IPS-20b (cell line): ENCODE results near the gene C6orf120.

Experiments used
- H3K27ac ChIP-seq: one replicate; pipeline ENCODE4 v1.5.1; 2013; ENCODE audit warnings: low read length
- H3K27me3 ChIP-seq: 2 replicates; pipeline ENCODE4 v1.6.1; 2013; ENCODE audit warnings: mild to moderate bottlenecking, low read length, inconsistent platforms; ENCODE audit not compliant: insufficient read depth
- H3K36me3 ChIP-seq: 2 replicates; pipeline ENCODE4 v1.6.1; 2013; ENCODE audit warnings: low read depth, mild to moderate bottlenecking, inconsistent platforms, low read length, moderate library complexity; ENCODE audit not compliant: insufficient read depth
- H3K4me1 ChIP-seq: 2 replicates; pipeline ENCODE4 v1.6.1; 2013; ENCODE audit warnings: mild to moderate bottlenecking, control low read depth, inconsistent platforms, low read length, moderate library complexity; ENCODE audit not compliant: insufficient read depth
- H3K4me3 ChIP-seq: 2 replicates; pipeline ENCODE4 v1.5.1; 2013; ENCODE audit warnings: mild to moderate bottlenecking, low read length, inconsistent platforms
- H3K9ac ChIP-seq: 2 replicates; pipeline ENCODE4 v1.6.1; 2013; ENCODE audit warnings: low read depth, mild to moderate bottlenecking, inconsistent platforms, low read length, moderate library complexity
- H3K9me3 ChIP-seq: 2 replicates; pipeline ENCODE4 v1.6.1; 2013; ENCODE audit warnings: mild to moderate bottlenecking, low read depth, low read length, inconsistent platforms; ENCODE audit not compliant: insufficient read depth

Gene C6orf120

DNA sequence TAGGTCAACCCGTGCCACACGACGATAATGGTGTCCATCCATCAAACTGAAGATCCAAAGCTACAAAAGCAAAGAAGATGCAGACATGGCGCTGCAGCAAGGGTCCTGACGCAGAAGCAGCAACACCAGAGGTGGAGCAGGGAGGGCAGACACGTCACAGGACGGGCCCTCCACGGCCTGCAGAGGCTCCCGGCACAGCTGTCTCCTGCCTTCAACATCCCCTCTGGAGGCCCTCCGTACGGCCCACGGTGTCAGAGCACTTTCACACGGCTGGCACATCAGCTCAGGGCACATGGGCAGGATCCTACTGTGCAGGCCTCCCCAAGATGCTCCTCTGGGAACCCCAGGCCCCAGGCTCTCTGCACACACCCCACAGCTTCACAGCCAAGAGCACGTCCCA lies 37.7 kb upstream of the C6orf120 start:
- Histone ChIP-seq H3K36me3 (peaks cover 88% of the 10 kb centered on the region), H3K27ac (no peak overlapping the region), H3K9ac (no peak overlapping the region), H3K9me3 (no peaks in the 10 kb centered on the region), H3K27me3 (no peaks in the 10 kb centered on the region), H3K4me3 (no peak overlapping the region), H3K4me1 (peaks cover 3% of the 10 kb centered on the region; the same call in 1 of the 2 replicates)

DNA sequence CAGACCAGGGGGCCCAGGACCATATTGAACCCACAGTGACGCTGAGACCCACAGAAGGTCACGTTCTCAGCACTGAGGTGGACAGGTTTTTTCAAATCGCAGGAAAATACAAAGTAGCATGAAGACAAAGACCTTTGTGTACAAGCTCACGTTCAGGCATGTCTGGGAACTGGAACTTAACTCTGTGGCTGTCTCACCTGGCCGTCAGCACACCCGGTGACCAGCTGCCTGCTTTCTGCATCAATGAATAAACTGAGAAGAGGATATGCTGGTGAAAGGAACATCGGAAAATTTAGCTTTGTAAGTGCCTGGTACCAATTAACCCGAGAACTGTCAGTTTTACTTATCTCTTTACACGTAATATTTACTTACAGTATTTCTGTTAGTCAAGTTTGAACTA lies 36.6 kb upstream of the C6orf120 start:
- H3K27me3 ChIP-seq = no peaks in the 10 kb centered on the region
- peaks cover 88% of the 10 kb centered on the region for H3K36me3 ChIP-seq
- no peak overlapping the region for H3K27ac ChIP-seq
- H3K9ac ChIP-seq = no peak overlapping the region
- H3K4me1 ChIP-seq = peaks cover 3% of the 10 kb centered on the region; the same call in 1 of the 2 replicates
- H3K9me3 ChIP-seq = no peaks in the 10 kb centered on the region
- no peak overlapping the region for H3K4me3 ChIP-seq

DNA sequence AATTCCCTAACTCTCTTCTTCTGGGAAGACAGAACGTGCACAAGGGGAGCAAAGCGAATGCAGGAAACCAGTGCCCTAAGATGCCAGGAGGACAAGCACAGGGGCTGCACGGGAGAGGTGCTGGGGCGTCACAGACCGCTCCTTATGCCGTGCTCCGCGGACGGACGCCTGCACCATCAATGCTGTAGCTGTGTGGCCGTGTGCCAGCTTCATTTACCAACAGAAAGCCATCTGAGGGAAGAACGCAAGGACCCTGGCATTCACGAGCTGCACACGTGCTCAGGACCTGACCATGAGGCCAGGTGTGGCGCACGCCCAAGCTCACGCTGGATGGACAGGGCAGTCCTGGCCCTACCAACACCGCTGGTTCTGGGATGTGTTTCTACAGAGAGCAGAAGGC lies 35.5 kb upstream of the C6orf120 start:
- H3K27me3 ChIP-seq = no peaks in the 10 kb centered on the region
- H3K4me3 ChIP-seq = no peak overlapping the region
- peaks cover 3% of the 10 kb centered on the region; the same call in 1 of the 2 replicates for H3K4me1 ChIP-seq
- no peak overlapping the region for H3K9ac ChIP-seq
- H3K27ac ChIP-seq = no peak overlapping the region
- no peaks in the 10 kb centered on the region for H3K9me3 ChIP-seq
- peaks cover 91% of the 10 kb centered on the region for H3K36me3 ChIP-seq

DNA sequence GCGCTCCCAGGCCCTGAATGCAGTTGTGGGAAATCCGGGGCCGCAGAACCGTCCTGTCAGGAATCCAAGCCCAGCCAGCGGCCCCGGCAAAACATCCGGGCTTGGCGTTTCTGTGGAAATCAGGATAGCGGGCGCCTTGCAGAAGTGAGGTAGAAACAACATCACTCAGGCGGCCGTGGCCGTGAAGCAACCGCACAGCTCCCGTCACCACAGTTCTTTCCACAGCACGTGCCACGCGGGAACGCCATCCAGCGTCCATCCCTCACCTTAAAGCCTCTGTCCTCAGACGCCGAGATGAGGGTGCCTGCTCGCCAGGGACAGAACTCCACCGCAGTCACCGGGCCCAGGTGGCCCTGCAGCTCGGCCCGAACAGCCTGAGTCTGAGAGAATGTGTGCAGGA lies 34.2 kb upstream of the C6orf120 start:
- H3K4me1 ChIP-seq = peaks cover 3% of the 10 kb centered on the region; the same call in 1 of the 2 replicates
- H3K4me3 ChIP-seq = no peak overlapping the region
- H3K36me3 ChIP-seq = peaks cover 93% of the 10 kb centered on the region
- H3K27ac ChIP-seq = no peak overlapping the region
- H3K9ac ChIP-seq = no peak overlapping the region
- no peaks in the 10 kb centered on the region for H3K27me3 ChIP-seq
- H3K9me3 ChIP-seq = no peaks in the 10 kb centered on the region

DNA sequence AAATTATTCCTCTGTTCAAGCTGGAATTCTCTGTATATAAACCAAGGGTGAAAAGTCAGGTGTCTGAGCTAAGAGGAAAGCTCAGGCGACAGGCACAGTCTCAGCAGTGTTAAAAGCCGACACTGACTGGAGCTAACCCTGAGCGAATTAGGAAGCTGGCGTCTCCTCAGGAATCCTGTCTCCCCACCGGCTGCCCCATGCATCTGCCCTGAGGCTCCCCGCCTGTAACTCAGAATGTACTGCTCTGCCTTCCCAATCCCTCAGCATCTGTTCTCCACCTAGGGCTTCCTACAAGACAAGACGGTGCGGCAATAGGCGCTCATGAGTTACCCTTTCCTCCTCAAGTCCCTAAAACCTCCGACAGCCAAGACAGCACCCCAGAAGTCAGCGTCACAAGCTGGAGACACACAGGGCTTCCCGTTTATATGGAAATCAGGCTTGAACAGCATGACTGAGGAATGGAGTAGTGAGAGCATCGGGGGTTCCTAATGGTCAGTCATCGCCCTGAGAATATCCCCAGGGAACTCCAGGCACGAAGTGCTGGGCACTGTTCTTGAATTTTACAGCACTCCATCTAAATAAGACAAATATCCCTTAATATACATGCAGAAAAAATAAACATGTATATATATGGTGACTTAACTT lies 33.6 kb upstream of the C6orf120 start:
- no peaks in the 10 kb centered on the region for H3K27me3 ChIP-seq
- no peak overlapping the region for H3K9ac ChIP-seq
- peaks cover 3% of the 10 kb centered on the region; the same call in 1 of the 2 replicates for H3K4me1 ChIP-seq
- H3K36me3 ChIP-seq = peaks cover 92% of the 10 kb centered on the region
- H3K9me3 ChIP-seq = no peaks in the 10 kb centered on the region
- H3K27ac ChIP-seq = no peak overlapping the region
- H3K4me3 ChIP-seq = no peak overlapping the region

DNA sequence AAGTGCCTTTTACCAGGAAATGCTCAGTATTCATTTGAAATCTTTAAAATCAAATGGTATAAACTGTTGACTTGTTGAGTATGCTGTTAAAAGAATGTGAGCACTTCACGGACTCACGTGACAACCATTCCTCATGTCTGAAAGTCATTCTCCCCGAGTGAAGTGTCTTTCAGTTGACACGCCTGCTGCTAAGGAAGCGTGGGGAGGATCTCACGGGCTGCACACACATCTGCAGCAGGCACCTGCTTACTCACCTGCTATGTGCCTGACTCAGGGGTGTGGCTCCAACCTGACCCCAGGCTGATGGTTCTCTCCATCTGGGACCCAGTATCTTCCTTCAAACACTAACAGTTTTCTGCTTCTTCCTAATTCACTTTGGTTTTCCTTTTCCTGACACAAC lies 32.8 kb upstream of the C6orf120 start:
- H3K36me3 ChIP-seq = peaks cover 84% of the 10 kb centered on the region
- no peaks in the 10 kb centered on the region for H3K27me3 ChIP-seq
- H3K4me3 ChIP-seq = no peak overlapping the region
- H3K27ac ChIP-seq = no peak overlapping the region
- no peak overlapping the region for H3K9ac ChIP-seq
- H3K4me1 ChIP-seq = peaks cover 3% of the 10 kb centered on the region; the same call in 1 of the 2 replicates
- no peaks in the 10 kb centered on the region for H3K9me3 ChIP-seq

DNA sequence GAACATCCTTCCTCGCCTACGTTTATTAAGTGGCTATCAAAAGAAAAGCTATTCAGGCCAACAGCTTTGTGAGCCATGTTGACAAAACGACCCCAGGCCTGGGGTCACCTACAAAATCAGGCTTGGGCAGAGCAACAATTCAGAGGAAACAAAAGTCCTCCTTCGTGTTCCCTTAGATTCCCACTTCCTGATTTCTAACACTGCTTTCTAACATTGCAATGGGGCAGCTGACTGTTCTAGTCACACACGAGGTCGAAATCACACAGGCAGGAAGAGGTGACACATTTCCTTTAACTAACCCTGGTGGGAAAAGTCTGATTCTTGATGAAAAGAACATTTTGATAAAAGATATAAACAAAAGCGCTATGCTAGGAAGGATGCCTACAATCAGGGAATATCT lies 32.0 kb upstream of the C6orf120 start:
- no peak overlapping the region for H3K9ac ChIP-seq
- no peak overlapping the region for H3K4me3 ChIP-seq
- H3K4me1 ChIP-seq = peaks cover 3% of the 10 kb centered on the region; the same call in 1 of the 2 replicates
- peaks cover 79% of the 10 kb centered on the region for H3K36me3 ChIP-seq
- H3K27me3 ChIP-seq = no peaks in the 10 kb centered on the region
- no peaks in the 10 kb centered on the region for H3K9me3 ChIP-seq
- no peak overlapping the region for H3K27ac ChIP-seq

DNA sequence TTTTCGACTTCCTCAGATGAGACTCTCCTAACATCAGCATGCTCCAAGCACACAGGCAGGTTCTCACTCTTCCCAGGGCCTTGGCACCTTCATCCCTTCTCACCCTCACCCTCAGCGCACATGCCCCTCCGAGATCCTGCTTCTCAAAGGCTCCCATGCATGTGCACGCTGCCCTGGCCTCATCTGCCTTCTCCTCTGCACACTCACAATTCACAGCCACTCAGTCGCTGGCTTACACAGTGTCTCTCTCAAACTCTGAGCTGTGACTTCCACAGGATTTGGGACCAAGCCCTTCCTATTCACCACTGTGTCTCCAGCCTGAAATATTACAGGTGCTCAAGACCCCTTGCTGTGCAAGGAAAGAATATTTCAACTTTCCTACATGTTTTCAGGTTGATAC lies 30.4 kb upstream of the C6orf120 start:
- Histone ChIP-seq H3K27me3 (no peaks in the 10 kb centered on the region), H3K36me3 (peaks cover 70% of the 10 kb centered on the region), H3K4me1 (peaks cover 3% of the 10 kb centered on the region; the same call in 1 of the 2 replicates), H3K27ac (no peak overlapping the region), H3K4me3 (no peak overlapping the region), H3K9ac (no peak overlapping the region), H3K9me3 (no peaks in the 10 kb centered on the region)

DNA sequence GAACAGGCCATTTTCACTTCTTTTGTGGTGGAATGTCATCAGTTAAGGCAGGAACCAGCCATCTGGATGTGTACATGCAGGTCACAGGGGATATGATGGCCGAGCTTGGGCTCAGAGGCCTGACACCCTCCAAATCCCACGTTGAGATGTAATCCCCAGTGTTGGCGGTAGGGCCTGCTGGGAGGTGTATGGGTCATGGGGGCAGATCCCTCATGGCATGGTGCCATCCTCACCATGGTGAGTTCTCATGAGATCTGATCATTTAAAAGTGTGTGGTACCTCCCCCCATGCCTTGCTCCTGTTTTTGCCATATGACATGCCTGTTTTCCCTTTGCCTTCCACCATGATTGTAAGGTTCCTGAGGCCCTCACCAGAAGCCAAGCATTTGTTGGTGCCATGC lies 26.9 kb upstream of the C6orf120 start:
- H3K9ac ChIP-seq = no peak overlapping the region
- H3K27ac ChIP-seq = no peak overlapping the region
- H3K36me3 ChIP-seq = peaks cover 62% of the 10 kb centered on the region
- no peaks in the 10 kb centered on the region for H3K27me3 ChIP-seq
- H3K9me3 ChIP-seq = no peaks in the 10 kb centered on the region
- H3K4me1 ChIP-seq = no peaks in the 10 kb centered on the region
- no peak overlapping the region for H3K4me3 ChIP-seq

DNA sequence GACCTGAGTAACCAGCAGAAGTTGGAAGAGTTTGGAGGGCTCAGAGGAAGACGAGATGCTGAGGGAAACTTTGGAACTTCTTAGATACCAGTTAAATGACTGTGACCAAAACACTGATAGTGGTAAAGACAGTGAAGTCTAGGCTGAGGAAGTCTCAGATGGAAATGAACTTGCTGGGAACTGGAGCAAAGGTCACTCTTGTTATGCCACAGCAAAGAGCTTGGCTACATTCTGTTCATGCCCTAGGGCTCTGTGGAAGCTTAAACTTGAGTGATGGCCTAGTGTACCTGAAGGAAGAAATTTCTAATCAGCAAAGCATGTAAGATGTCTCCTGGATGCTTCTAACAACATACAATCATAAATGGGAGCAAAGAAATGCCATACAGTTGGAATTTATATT lies 24.8 kb upstream of the C6orf120 start:
- Histone ChIP-seq H3K9ac (no peak overlapping the region), H3K27ac (no peak overlapping the region), H3K4me1 (no peaks in the 10 kb centered on the region), H3K36me3 (peaks cover 53% of the 10 kb centered on the region), H3K9me3 (no peaks in the 10 kb centered on the region), H3K4me3 (no peak overlapping the region), H3K27me3 (no peaks in the 10 kb centered on the region)

DNA sequence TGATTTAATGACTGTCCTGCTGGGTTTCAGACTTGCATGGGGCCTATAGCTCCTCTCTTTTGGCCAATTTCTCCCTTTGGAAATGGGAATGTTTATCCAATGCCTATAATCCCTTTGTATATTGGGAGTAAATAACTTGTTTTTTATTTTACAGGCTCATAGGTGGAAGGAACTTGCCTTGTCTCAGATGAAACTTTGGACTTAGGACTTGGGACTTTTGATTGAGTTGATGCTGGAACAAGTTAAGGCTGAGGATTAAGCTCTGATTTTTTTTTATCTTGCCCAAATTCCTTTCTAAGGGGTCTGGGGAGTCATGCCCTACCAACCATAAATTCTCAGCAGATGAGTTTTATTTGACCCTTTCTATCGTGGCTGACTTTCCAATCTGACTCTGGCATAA lies 23.6 kb upstream of the C6orf120 start:
- peaks cover 47% of the 10 kb centered on the region for H3K36me3 ChIP-seq
- H3K9ac ChIP-seq = no peak overlapping the region
- H3K27ac ChIP-seq = no peak overlapping the region
- H3K4me1 ChIP-seq = no peaks in the 10 kb centered on the region
- H3K9me3 ChIP-seq = no peaks in the 10 kb centered on the region
- no peak overlapping the region for H3K4me3 ChIP-seq
- no peaks in the 10 kb centered on the region for H3K27me3 ChIP-seq

DNA sequence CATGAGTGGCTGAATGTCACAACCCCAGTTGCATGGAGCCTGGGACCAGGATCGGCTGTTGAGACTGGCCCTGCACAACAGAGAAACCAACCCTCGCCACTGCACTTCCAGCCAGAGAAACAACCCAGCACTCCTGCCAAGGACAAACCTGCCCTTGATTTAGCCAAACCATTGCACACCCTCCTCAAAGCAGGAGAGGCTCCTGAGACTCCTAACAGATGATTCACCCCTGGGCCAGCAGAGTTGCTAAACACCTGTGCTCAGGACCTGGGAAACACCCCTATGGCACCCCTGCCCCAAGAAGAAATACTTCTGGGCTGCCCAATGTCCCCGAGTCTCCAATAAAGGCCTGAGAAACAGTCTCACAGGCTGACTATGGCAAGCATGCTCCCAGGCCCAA lies 17.9 kb upstream of the C6orf120 start:
- peaks cover 61% of the 10 kb centered on the region for H3K36me3 ChIP-seq
- H3K9me3 ChIP-seq = peaks cover 11% of the 10 kb centered on the region; the same call in 1 of the 2 replicates
- H3K27ac ChIP-seq = no peak overlapping the region
- H3K4me1 ChIP-seq = no peaks in the 10 kb centered on the region
- H3K9ac ChIP-seq = no peak overlapping the region
- no peak overlapping the region for H3K4me3 ChIP-seq
- H3K27me3 ChIP-seq = no peaks in the 10 kb centered on the region
